DND-41 (cell line): ENCODE data around the gene SMR3B.

Source experiments
- ATAC-seq: fragments of 200-7000 bp; cut with Tn5 transposase; 3 replicates; pipeline ENCODE4 v1.9.1; 2021; ENCODE audit warnings: low read depth; ENCODE audit not compliant: insufficient read depth
- DNase-seq: peaks from one replicate; pipeline ENCODE4 v3.0.0-alpha.2; 2020
- H2AFZ ChIP-seq: 2 replicates; pipeline ENCODE4 v1.6.0; 2012; ENCODE audit warnings: low read depth, low read length
- H3K27ac ChIP-seq: 2 replicates; pipeline ENCODE4 v1.5.1; 2012; ENCODE audit warnings: low read length, inconsistent platforms
- H3K27me3 ChIP-seq: fragments of 200-600 bp; sonication (generic); 2 replicates; pipeline ENCODE4 v1.6.0; 2012; ENCODE audit warnings: low read length, mild to moderate bottlenecking, inconsistent platforms; ENCODE audit not compliant: insufficient read depth, poor library complexity
- H3K36me3 ChIP-seq: 2 replicates; pipeline ENCODE4 v1.5.1; 2012; ENCODE audit warnings: low read length, inconsistent platforms; ENCODE audit not compliant: insufficient read depth
- H3K4me1 ChIP-seq: 2 replicates; pipeline ENCODE4 v1.5.1; 2012; ENCODE audit warnings: mild to moderate bottlenecking, low read length; ENCODE audit not compliant: insufficient read depth
- H3K4me2 ChIP-seq: 2 replicates; pipeline ENCODE4 v1.6.0; 2012; ENCODE audit warnings: mild to moderate bottlenecking, moderate library complexity, low read length, inconsistent platforms; ENCODE audit not compliant: insufficient read depth
- H3K4me3 ChIP-seq, 2 experiments: fragments of 200-600 bp in 1 of 2; shearing (Covaris generic) in 1 of 2; 2 replicates each; pipeline ENCODE4 v1.5.1; 2012 to 2016; ENCODE audit warnings: inconsistent platforms in 2 of 2, low read length in 2 of 2, mild to moderate bottlenecking in 2 of 2, low read depth in 1 of 2, moderate library complexity in 1 of 2
- H3K79me2 ChIP-seq: 2 replicates; pipeline ENCODE4 v1.6.0; 2012; ENCODE audit warnings: low read length, inconsistent platforms; ENCODE audit not compliant: insufficient read depth
- H3K9ac ChIP-seq: 2 replicates; pipeline ENCODE4 v1.6.0; 2012; ENCODE audit warnings: low read depth, mild to moderate bottlenecking, inconsistent platforms, low read length, moderate library complexity
- H3K9me3 ChIP-seq: 2 replicates; pipeline ENCODE4 v1.5.1; 2012; ENCODE audit warnings: low read length, moderate library complexity, mild to moderate bottlenecking, inconsistent platforms; ENCODE audit not compliant: insufficient read depth, severe bottlenecking
- H4K20me1 ChIP-seq: 2 replicates; pipeline ENCODE4 v1.6.0; 2012; ENCODE audit warnings: low read length; ENCODE audit not compliant: insufficient read depth
- EZH2 ChIP-seq: IDR thresholded peaks from 3 replicates; pipeline ENCODE4 v1.6.1; 2012; ENCODE audit warnings: borderline replicate concordance, low read depth, mild to moderate bottlenecking, moderate library complexity, low read length, inconsistent platforms; ENCODE audit not compliant: severe bottlenecking
- TF ChIP-seq, protein P1 (sequence below): IDR thresholded peaks from 2 replicates; pipeline ENCODE4 v1.5.1; 2012; ENCODE audit warnings: borderline replicate concordance, low read length, moderate library complexity, mild to moderate bottlenecking; ENCODE audit not compliant: poor library complexity, severe bottlenecking; ENCODE audit errors: extremely low read depth

Gene SMR3B

DNA sequence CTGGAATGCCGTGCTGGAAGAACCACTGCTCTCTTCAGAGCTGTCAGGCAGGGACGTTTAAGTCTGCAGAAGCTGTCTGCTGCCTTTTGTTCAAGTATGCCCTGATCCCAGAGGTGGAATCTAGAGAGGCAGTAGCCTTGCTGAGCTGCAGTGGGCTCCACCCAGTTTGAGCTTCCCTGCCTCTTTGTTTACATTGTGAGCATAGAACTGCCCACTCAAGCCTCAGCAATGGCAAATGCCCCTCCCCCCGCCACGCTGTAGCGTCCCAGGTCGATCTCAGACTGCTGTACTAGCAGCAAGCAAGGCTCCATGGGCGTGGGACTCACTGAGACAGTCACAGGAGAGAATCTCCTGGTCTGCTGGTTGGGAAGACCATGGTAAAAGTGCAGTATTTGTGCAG is 54.3 kb downstream of the SMR3B start:
- no peak overlapping the region for H3K4me3 ChIP-seq
- H3K27me3 ChIP-seq = no peaks in the 10 kb centered on the region
- H3K4me2 ChIP-seq = no peak overlapping the region
- H3K4me1 ChIP-seq = no peaks in the 10 kb centered on the region
- ATAC-seq = no peak
- H3K79me2 ChIP-seq = no peaks in the 10 kb centered on the region
- no peak for TF ChIP-seq EZH2
- TF ChIP-seq, protein P1, sequence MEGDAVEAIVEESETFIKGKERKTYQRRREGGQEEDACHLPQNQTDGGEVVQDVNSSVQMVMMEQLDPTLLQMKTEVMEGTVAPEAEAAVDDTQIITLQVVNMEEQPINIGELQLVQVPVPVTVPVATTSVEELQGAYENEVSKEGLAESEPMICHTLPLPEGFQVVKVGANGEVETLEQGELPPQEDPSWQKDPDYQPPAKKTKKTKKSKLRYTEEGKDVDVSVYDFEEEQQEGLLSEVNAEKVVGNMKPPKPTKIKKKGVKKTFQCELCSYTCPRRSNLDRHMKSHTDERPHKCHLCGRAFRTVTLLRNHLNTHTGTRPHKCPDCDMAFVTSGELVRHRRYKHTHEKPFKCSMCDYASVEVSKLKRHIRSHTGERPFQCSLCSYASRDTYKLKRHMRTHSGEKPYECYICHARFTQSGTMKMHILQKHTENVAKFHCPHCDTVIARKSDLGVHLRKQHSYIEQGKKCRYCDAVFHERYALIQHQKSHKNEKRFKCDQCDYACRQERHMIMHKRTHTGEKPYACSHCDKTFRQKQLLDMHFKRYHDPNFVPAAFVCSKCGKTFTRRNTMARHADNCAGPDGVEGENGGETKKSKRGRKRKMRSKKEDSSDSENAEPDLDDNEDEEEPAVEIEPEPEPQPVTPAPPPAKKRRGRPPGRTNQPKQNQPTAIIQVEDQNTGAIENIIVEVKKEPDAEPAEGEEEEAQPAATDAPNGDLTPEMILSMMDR = no peak
- H3K9me3 ChIP-seq = no peaks in the 10 kb centered on the region
- no peak overlapping the region for H2AFZ ChIP-seq
- DNase-seq = no peak
- H3K36me3 ChIP-seq = no peaks in the 10 kb centered on the region
- H3K27ac ChIP-seq = no peak overlapping the region
- H3K9ac ChIP-seq = no peak overlapping the region
- no peaks in the 10 kb centered on the region for H4K20me1 ChIP-seq
